ENCODE data around the gene CALN1. TPM values are rescaled to one million over a fixed set of nuclear protein-coding genes. Genes with fewer than 3 reads are reported as not detected.

CALN1 gene
- total and polyA plus RNA-seq, 9 donors, result under 0.01 to 0.18 (median 0.13) TPM; not detected in 2

- DNase-seq, result no peak
Observed at GRCh38 chr7:72028267-72028666, 383.9 kb downstream of the CALN1 start.

GRCh38 chr7:72025381-72025960, 386.7 kb downstream of the CALN1 start:
- 71 to 87% (median 74%) methylated on average over 3 of the region's 3 CpGs for WGBS, 3 donors
- DNase-seq, result no peak
- H3K27ac ChIP-seq, result no peak overlapping the region
- no peaks in the 10 kb centered on the region for H3K27me3 ChIP-seq
- no peak overlapping the region for H3K4me3 ChIP-seq
- H3K9me3 ChIP-seq, result no peaks in the 10 kb centered on the region
- no peak for TF ChIP-seq CTCF (IDR thresholded peaks at IDR 0.05)
- TF ChIP-seq POLR2A (IDR thresholded peaks at IDR 0.05), result no peak
- no peak for TF ChIP-seq EP300 (IDR thresholded peaks at IDR 0.05)
- no peaks in the 10 kb centered on the region for H3K36me3 ChIP-seq
- intact Hi-C loops (cut with DNase I), result no loop called here
- H3K4me1 ChIP-seq (ENCODE audit: insufficient read depth), result no peaks in the 10 kb centered on the region

More at GRCh38 chr7:72028267-72028666, 383.9 kb downstream of the CALN1 start:
- WGBS, 3 donors, result 82 to 87% (median 84%) methylated on average over 6 of the region's 6 CpGs
- intact Hi-C loops (cut with DNase I), result no loop called here
- TF ChIP-seq EP300 (IDR thresholded peaks at IDR 0.05) (no peak), POLR2A (IDR thresholded peaks at IDR 0.05) (no peak), CTCF (IDR thresholded peaks at IDR 0.05) (no peak)
- Histone ChIP-seq H3K27me3 (no peaks in the 10 kb centered on the region), H3K27ac (no peak overlapping the region), H3K36me3 (no peaks in the 10 kb centered on the region), H3K4me1 (ENCODE audit: insufficient read depth) (no peaks in the 10 kb centered on the region), H3K9me3 (no peaks in the 10 kb centered on the region), H3K4me3 (no peak overlapping the region)

- no peaks in the 10 kb centered on the region for H3K27me3 ChIP-seq
- H3K9me3 ChIP-seq, result peaks cover 0 to 5% of the 10 kb centered on the region in 2 donors
- 89 to 97% (median 92%) methylated on average over 4 of the region's 4 CpGs for WGBS, 3 donors
- intact Hi-C loops (cut with DNase I), result no loop called here
- no peak overlapping the region for H3K4me3 ChIP-seq
- no peaks in the 10 kb centered on the region for H3K4me1 ChIP-seq (ENCODE audit: insufficient read depth)
- H3K36me3 ChIP-seq, result no peaks in the 10 kb centered on the region
- TF ChIP-seq EP300 (IDR thresholded peaks at IDR 0.05) (no peak), POLR2A (IDR thresholded peaks at IDR 0.05) (no peak), CTCF (IDR thresholded peaks at IDR 0.05) (no peak)
- no peak overlapping the region for H3K27ac ChIP-seq
- no peak for DNase-seq
Observed at GRCh38 chr7:72023926-72024325, 388.2 kb downstream of the CALN1 start.

GRCh38 chr7:72021716-72022115, 390.4 kb downstream of the CALN1 start:
- no peaks in the 10 kb centered on the region for H3K27me3 ChIP-seq
- no peak for TF ChIP-seq POLR2A (IDR thresholded peaks at IDR 0.05)
- TF ChIP-seq EP300 (IDR thresholded peaks at IDR 0.05), result no peak
- TF ChIP-seq CTCF (IDR thresholded peaks at IDR 0.05), result no peak
- H3K4me1 ChIP-seq (ENCODE audit: insufficient read depth), result no peaks in the 10 kb centered on the region
- no peaks in the 10 kb centered on the region for H3K36me3 ChIP-seq
- H3K27ac ChIP-seq, result no peak overlapping the region
- intact Hi-C loops (cut with DNase I), result no loop called here
- H3K9me3 ChIP-seq, result peaks cover 0 to 5% of the 10 kb centered on the region in 2 donors
- DNase-seq, result no peak
- no peak overlapping the region for H3K4me3 ChIP-seq
- WGBS, 3 donors, result 77 to 89% (median 89%) methylated on average over 3 of the region's 3 CpGs

Data from ovary (tissue), 9 donors.